HG02981 (cell line): Measurements from ENCODE around the gene SERPIND1.

Experiments
- ATAC-seq: cut with Tn5 transposase; IDR thresholded peaks from one replicate; pipeline ENCODE4 v1.9.1; 2021; ENCODE audit warnings: mild to moderate bottlenecking, moderate library complexity; ENCODE audit not compliant: unreplicated experiment

SERPIND1 gene

DNA sequence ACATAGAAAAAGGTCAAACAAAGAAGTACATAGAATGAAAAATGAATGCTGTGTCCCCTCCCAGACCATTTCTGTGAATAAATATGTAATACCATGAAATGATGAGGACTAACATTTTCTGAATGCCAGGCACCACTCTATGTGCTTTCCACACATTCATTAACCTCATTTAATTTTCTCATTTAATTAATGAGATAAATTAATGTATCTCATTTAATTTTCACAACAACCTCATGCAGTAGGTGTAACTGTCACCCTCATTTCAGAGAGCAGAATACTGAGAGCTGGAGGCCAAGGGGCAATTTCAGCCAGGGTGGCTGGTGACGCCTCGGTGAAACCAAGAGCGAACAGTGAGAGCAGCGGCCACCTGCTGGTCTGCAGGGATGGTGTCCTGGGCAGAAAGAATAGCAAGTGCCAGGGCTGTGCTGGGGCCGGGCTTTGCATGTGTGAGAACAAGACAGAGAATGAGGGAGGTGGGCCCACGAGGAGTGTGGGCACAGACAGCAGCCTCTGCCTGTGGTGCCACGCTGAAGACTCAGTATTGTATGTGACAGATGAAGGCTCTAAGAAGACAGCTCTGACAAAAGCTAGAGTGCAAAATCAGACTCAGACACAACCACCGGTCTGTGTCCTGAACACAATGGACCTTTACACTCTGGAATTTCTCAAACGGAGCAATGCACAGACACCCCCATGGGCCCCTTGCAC lies 1.8 kb upstream of the SERPIND1 start:
- no peak for ATAC-seq

- ATAC-seq, result no peak
Observed at GRCh38 chr22:20774882-20775281, 969 bp downstream of the SERPIND1 start.

DNA sequence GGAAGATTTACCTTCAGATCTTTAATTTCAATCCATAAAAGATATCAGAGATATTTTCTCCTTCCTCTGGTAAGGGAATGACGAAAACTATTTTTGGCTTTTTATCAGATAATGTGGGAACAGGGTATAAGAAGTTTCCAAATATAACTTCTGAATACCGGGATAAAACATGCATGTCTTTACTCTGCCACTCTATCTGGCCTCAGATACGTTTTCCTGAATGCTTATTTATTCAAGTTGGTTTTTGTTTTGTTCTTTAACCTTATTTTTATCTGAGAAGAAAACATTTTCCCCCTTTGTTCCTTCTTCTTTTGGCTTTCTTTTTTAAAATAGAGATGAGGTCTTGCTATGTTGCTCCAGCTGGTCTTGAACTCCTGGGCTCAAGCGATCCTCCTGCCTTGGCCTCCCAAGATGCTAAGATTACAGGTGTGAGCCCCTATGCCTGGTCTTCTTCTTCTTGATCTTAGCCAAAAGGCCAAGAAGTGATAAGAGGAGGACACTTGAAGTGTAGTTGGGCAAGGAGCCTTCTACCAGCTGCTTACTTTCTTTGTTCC lies 1.5 kb downstream of the SERPIND1 start:
- no peak for ATAC-seq

GRCh38 chr22:20776624-20777405 lies 2.9 kb downstream of the SERPIND1 start:
- no peak for ATAC-seq

GRCh38 chr22:20777420-20778177 lies 3.7 kb downstream of the SERPIND1 start:
- ATAC-seq, result no peak

- ATAC-seq, result no peak
Observed at GRCh38 chr22:20779014-20779817, 5.3 kb downstream of the SERPIND1 start.

- ATAC-seq, result no peak
Observed at GRCh38 chr22:20779818-20780158, 5.9 kb downstream of the SERPIND1 start.

DNA sequence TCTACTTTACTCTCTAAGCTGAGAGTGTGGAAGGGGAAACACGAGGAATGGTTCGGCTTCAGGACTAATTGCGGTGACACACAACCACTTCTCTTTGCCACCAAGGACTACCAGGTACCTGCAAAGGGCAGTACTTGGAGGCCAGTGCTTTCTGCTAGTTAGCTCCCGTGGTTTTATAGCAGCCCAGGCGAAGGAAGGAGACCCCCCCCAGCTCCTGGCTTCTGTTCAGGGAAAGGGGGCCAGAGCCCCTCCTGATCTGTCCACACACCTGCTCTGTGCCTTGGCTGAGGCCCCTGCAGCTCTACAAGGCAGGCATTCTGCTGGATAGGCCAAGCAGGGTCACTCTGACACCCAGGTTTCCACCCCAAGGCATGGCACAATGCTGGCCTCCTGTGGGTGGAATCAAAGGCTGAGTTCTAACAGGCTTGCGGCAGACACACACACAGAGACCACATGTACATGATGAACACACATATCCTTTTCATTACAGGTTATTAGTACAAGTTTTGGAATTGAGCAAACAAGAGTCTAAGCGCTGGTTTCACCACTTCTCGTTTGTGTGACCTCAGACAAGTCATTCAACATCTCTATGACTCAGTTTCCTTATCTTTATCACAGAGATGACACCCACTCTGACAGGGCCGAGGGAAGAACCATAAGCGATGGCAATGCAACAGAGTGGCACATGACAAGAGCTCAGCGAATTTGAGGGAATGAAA lies 7.5 kb downstream of the SERPIND1 start:
- no peak for ATAC-seq

- ATAC-seq, result no peak
Observed at GRCh38 chr22:20782083-20782482, 8.2 kb downstream of the SERPIND1 start.

- no peak for ATAC-seq
Observed at GRCh38 chr22:20782596-20783299, 8.8 kb downstream of the SERPIND1 start.

DNA sequence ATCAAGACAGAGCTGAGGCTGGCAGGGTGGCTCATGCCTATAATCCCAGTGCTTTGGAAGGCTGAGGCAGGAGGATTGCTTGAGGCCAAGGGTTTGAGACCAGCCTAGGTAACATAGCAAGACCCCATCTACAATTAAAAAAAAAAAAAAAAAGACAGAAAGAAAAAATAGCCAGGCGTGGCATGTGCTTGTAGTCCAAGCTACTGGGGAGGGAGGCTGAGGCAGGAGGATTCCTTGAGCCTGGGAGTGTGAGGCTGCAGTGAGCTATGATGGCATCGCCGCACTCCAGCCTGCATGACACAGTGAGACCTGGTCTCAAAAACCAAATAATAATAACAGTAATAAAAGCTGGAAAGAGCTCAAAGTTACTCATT lies 9.4 kb downstream of the SERPIND1 start:
- no peak for ATAC-seq

DNA sequence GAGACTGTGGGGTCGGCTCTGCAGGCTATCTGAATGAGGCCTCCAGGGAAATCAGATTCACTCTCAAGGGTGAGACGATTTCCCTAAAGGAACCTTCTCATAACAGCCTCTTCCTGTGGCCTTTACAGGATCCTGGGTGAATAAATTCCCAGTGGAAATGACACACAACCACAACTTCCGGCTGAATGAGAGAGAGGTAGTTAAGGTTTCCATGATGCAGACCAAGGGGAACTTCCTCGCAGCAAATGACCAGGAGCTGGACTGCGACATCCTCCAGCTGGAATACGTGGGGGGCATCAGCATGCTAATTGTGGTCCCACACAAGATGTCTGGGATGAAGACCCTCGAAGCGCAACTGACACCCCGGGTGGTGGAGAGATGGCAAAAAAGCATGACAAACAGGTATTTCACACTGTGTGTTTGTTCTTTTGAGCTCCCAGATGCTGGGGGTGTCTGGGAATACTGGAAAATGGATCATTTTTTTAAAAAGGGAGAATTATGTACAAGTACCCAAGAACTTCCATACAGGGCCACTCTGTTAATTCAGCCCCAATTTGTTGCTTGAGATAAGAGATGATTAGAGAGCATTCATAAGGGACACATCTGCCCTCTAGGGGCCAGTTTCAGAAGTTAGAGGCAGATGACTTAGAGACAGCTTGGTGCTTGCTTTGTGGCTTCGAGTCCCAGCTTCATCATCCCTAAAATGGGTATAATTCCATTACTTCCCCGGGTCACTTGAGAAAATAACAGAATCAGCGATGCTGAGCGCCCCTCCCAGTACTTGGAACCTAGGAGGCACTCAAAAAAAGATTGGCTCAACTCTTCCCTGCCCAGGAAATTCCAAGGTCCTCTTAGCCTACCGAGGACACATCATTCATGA lies 10.2 kb downstream of the SERPIND1 start:
- no peak for ATAC-seq

- no peak for ATAC-seq
Observed at GRCh38 chr22:20785415-20785814, 11.5 kb downstream of the SERPIND1 start.

- no peak for ATAC-seq
Observed at GRCh38 chr22:20786048-20786447, 12.1 kb downstream of the SERPIND1 start.

DNA sequence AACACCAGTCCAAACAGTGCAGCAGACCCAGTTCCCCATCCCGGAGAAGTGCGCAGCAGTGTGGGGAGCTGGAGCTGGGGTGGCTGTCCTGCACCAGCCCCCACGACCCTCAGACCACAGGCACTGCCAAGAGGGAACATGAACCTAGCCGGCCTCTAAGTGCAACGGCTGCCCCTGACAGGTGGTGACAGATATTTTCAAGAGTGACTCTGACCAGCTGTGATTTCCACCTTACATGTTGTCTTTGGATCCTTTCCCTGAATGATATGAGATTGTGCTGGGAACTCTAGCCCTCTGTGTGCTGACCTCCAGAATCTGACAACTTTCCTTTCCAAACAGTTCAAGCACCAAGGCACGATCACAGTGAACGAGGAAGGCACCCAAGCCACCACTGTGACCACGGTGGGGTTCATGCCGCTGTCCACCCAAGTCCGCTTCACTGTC lies 12.6 kb downstream of the SERPIND1 start:
- ATAC-seq, result no peak

DNA sequence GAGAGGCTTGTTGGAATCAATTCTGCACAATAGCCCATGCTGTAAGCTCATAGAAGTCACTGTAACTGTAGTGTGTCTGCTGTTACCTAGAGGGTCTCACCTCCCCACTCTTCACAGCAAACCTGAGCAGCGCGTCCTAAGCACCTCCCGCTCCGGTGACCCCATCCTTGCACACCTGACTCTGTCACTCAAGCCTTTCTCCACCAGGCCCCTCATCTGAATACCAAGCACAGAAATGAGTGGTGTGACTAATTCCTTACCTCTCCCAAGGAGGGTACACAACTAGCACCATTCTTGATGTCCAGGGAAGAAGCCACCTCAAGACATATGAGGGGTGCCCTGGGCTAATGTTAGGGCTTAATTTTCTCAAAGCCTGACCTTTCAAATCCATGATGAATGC lies 13.3 kb downstream of the SERPIND1 start:
- no peak for ATAC-seq

- no peak for ATAC-seq
Observed at GRCh38 chr22:20787746-20788626, 14.1 kb downstream of the SERPIND1 start.
